Activated CD4-positive, CD25-positive, alpha-beta regulatory T cell treated with anti-CD3 and anti-CD28 coated beads, Interleukin-2, amount 50 U/mL, for 72 hours (primary cell): Measurements from ENCODE around the gene IP6K2.

Experiments
- DNase-seq: peaks from one replicate; pipeline ENCODE4 v3.0.0; 2021

The IP6K2 gene

DNA sequence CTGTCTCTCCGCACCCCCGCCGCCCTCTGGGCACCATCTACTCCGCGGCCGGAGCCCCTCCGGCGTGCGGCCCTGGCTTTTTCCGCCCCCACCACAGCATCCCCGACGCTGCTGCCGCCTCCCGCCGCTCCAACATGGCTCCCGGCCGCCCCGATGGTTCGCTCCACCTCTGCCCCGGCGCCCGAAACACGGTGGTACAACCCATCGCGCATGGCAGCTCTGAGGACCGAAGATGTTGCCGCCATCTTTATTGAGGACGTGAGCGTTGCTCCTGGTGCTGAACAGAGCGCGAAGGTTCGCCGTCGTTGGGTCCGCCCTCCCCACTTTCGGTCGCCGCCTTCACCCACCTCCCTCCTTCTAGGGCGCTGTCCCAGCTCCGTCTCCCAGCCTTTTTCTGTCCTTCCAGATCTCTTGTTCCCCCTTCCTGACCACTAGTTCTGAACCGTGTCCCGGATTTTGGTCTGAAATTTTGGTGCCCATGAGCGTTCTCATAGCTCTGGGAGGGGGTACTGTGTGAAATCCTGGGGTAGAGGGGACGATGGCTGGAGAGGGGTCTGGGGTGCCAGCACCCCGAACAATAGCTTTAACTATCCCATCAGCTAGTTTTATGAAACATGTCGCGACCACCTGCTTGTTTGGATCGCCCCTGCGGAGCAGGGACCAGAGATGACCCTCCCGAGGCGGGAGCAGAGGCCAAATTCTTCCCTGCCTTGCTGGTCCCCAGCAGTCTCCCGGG, 54.1 kb downstream of the IP6K2 start, which contains the start of gene CELSR3:
Gene CELSR3, minus strand, starts transcription at position 134 of the 736 bp plus-strand sequence. CDS start 252 bp downstream, outside the sequence.
- peak; percentile 66 for DNase-seq

DNA sequence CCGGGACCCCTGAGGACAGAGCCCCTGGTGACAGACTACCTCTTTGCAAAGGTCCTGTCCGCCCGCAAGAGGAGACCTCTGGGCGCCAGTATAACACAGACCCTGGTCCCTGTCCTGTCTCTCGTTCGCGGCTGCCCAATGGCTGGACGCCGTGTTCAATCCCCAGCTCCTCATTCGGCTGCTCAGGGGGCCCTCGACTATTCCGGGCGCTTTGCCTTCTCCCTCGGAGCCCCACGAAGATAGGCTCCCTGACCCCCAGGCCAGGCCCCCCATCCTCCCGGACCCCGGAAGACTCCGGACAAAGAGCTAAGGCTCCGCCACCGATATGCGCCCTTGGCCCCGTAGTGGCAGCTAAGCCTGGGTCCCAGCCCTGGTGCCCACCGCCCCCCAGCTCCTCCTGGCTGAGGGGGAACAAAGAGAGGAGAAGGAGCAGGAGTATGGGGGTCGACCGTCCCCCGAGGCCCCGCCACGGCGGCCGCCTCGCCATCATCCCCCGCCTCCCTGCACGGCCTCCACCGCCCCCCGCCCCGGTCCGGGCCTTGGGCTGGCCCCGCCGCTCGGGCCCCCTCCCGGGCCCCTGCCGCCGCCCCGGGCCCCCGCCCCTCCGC, 54.8 kb downstream of the IP6K2 start:
- DNase-seq: no peak

DNA sequence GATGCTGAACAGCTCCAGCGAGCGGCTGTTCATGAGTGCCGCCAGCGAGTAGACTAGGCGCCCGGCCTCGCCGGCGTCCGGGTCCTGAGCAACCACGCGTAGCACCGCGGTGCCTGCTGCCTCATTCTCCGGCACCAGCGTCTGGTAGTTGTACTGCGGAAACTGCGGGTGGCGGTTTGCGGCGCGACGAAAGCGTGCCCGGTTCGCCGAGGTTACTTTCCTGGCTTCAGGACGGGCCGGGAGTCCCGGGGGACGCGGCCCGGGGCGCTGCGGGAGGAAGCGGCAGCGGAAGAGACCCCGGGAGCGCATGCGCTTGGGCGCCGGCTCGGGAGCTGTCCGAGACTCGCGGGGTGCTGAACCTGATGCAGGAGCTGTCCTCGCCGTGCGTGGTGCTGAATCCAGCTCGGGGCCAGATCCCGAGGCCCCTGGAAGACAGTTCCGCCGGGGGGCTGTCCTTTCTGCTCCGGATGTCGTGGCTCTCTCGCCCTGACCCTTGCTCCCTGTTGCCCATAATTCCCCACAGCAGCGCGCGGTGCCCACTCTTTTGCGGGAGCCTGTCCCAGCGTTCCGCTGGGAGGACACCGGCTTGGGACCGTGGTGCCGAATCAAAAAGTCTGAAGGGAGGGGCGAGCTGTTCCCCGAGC, 55.4 kb downstream of the IP6K2 start:
- peak; percentile 80 for DNase-seq

GRCh38 chr3:48660800-48661400, 56.1 kb downstream of the IP6K2 start:
- no peak for DNase-seq

DNA sequence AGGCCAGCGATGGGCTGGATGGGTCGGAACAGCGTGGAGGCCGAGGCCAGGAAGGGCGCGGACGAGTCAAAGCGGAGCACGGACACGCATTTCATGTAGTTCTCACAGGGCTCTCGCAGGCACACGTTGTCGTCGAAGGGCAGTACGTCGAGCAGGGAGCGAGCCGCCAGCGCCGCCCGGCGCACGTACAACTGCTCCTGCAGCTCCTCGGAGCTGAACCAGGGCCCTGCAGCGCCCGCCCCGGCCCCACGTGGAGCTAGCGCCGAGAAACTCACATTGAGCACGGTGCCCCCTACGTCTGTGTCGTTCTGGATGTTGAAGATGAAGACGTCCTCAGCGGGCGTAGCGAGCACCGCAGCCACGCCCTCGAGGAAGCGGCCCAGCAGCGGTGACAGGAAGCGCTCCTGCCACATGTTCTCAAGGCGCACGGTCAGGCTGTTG, 60.2 kb downstream of the IP6K2 start:
- peak; percentile 52 for DNase-seq

GRCh38 chr3:48656061-48656840, 60.8 kb downstream of the IP6K2 start:
- DNase-seq: peak; percentile 85

GRCh38 chr3:48655606-48656005, 61.4 kb downstream of the IP6K2 start:
- peak; percentile 41 for DNase-seq

DNA sequence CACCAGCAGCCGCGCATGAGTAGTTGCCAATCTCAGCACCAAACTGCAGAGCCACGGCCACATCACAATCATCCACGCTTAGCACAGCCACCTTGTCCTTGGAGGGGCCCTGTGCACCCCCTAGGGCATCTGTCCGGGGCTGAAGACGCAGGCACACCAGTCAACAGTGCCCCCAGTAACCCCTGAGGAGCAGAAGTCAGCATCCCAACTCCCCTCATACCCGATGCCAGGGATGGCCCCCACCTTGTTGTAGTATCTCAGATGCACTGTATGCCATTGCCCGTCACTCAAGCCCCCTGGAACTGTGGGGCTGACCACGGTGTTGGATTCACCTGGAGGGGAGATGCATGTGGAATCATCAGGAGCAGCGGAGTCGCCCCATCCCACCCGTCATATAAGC, 62.0 kb downstream of the IP6K2 start:
- DNase-seq: no peak

GRCh38 chr3:48652923-48653715, 63.9 kb downstream of the IP6K2 start:
- DNase-seq: no peak

DNA sequence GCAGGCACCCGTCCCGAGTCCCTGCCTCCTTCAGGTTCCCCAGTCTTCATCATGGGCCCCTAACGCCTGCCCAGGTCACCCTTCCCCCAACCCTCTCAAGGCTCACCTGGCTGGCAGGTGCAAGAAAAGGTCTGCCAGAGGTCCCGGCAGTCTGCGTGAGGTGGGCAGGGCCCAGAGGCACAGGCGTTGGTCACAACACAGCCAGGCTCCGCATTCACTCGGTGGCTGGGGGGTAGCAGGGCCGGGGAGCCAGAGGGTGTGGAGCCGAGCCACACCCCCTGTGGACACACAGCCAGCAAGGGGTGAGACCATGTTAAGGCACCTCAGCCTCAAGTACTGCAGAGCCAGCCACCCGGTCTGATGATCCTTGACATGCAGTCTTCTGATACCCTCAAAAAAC, 65.2 kb downstream of the IP6K2 start:
- no peak for DNase-seq

GRCh38 chr3:48650723-48651122, 66.3 kb downstream of the IP6K2 start:
- DNase-seq: no peak

GRCh38 chr3:48648188-48648850, 68.7 kb downstream of the IP6K2 start:
- DNase-seq: no peak

- DNase-seq: no peak
Measured at GRCh38 chr3:48647714-48648113, 69.3 kb downstream of the IP6K2 start.

DNA sequence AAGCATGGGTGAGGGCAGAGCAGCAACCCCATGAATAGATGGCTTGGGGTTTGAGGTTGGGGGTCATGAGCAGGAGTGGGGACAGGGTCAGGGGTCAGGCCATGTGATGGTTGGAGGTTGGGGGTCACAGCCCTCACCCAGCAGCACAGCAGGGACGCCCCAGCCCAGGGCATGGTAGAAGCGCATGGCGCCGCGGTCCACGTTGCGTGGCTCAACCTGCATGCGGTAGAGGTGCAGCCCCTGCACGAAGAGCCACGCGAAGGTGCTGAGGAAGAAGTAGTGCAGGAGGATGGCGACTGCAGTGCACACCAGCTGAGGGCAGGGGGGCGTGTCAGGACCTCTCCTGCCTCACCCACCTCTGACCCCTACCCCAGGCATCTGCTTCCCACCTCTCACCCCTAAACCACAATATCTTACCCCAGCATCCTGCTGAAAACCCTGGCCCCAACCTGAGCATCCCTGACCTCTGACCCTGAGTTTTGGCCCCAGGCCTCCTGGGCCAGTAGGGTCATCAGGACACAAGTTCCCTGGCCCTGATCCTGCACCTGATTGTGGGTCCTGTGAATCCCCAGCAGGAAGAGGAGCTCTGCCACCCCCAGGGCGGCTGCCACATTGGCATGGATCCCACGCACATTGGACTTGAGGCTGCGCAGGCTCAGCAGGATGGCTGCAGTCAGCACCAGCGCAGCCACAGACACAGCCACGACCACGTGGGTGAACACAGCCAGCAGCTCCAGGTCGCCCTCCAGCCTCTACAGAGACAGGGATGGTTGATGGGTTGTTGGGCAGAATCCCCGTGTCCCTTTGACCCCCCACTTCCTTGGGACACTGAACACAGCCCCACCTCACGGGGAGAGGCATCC, 71.9 kb downstream of the IP6K2 start:
- no peak for DNase-seq

- no peak for DNase-seq
Measured at GRCh38 chr3:48642605-48643004, 74.4 kb downstream of the IP6K2 start.

GRCh38 chr3:48641396-48641795, 75.6 kb downstream of the IP6K2 start:
- DNase-seq: no peak

GRCh38 chr3:48639944-48640606, 76.9 kb downstream of the IP6K2 start:
- DNase-seq: no peak
